Neural cell (in vitro differentiated cells): ENCODE measurements around the gene PCLO. TPM values are rescaled to one million over a fixed set of nuclear protein-coding genes. Genes with fewer than 3 reads are reported as not detected.

Source experiments
- H2AFZ ChIP-seq: fragments of 200-600, 300-800 bp; sonication (generic), shearing (Covaris generic); 2 replicates; pipeline ENCODE4 v1.6.0; 2014; ENCODE audit warnings: low read depth, mild to moderate bottlenecking, antibody characterized with exemption, low read length, moderate library complexity
- H3F3A ChIP-seq: fragments of 200-600 bp; shearing (Covaris generic); 2 replicates; pipeline ENCODE4 v1.6.1; 2016; ENCODE audit warnings: mild to moderate bottlenecking, moderate library complexity, mixed read lengths, antibody characterized with exemption, low read length; ENCODE audit not compliant: insufficient read depth, poor library complexity, severe bottlenecking
- H3K27ac ChIP-seq: fragments of 200-600, 300-800 bp; sonication (generic), shearing (Covaris generic); 2 replicates; pipeline ENCODE4 v1.5.1; 2014; ENCODE audit warnings: mild to moderate bottlenecking, low read length, moderate library complexity
- H3K27me3 ChIP-seq: fragments of 300-800, 200-600 bp; sonication (generic), shearing (Covaris generic); 2 replicates; pipeline ENCODE4 v1.6.0; 2014; ENCODE audit warnings: mild to moderate bottlenecking, low read depth, low read length, moderate library complexity; ENCODE audit not compliant: insufficient read depth
- H3K36me3 ChIP-seq: fragments of 300-800, 200-600 bp; sonication (generic), shearing (Covaris generic); 2 replicates; pipeline ENCODE4 v1.5.1; 2014; ENCODE audit warnings: mild to moderate bottlenecking, antibody characterized with exemption, low read length, moderate library complexity; ENCODE audit not compliant: insufficient read depth
- H3K4me2 ChIP-seq: fragments of 300-800, 200-600 bp; sonication (generic), shearing (Covaris generic); 2 replicates; pipeline ENCODE4 v1.6.0; 2014; ENCODE audit warnings: mild to moderate bottlenecking, low read length
- H3K4me3 ChIP-seq: fragments of 300-800, 200-600 bp; sonication (generic), shearing (Covaris generic); 2 replicates; pipeline ENCODE4 v1.5.1; 2014; ENCODE audit warnings: mild to moderate bottlenecking, low read length, moderate library complexity
- H3K79me2 ChIP-seq: fragments of 200-600 bp; shearing (Covaris generic); replicated peaks from 2 replicates; pipeline ENCODE4 v1.6.0; 2014; ENCODE audit warnings: mild to moderate bottlenecking, low read length, moderate library complexity; ENCODE audit not compliant: insufficient read depth
- H3K9ac ChIP-seq: fragments of 300-800, 200-600 bp; sonication (generic), shearing (Covaris generic); 2 replicates; pipeline ENCODE4 v1.6.1; 2016; ENCODE audit warnings: mild to moderate bottlenecking, low read length, mixed read lengths
- H3K9me2 ChIP-seq: fragments of 200-600 bp; shearing (Covaris generic); 2 replicates; pipeline ENCODE4 v1.6.1; 2016; ENCODE audit warnings: mild to moderate bottlenecking, low read length, mixed read lengths; ENCODE audit not compliant: insufficient read depth
- H3K9me3 ChIP-seq: fragments of 200-600, 300-800 bp; sonication (generic), shearing (Covaris generic); 2 replicates; pipeline ENCODE4 v1.6.1; 2016; ENCODE audit warnings: mild to moderate bottlenecking, mixed run types, low read length, moderate library complexity, mixed read lengths
- H4K20me1 ChIP-seq: fragments of 200-600 bp; shearing (Covaris generic); 2 replicates; pipeline ENCODE4 v1.6.1; 2016; ENCODE audit warnings: mild to moderate bottlenecking, mixed run types; ENCODE audit not compliant: insufficient read depth
- EP300 ChIP-seq: fragments of 450-650 bp; conservative IDR thresholded peaks from 2 replicates; pipeline ENCODE4 v1.6.1; 2014; ENCODE audit warnings: antibody characterized with exemption, mild to moderate bottlenecking, moderate library complexity; ENCODE audit not compliant: poor library complexity, severe bottlenecking
- EZH2 ChIP-seq: fragments of 200-600, 300-800 bp; shearing (Covaris generic), sonication (generic); IDR thresholded peaks from 2 replicates; pipeline ENCODE4 v1.6.1; 2014; ENCODE audit warnings: antibody characterized with exemption, low read length, borderline replicate concordance, mild to moderate bottlenecking; ENCODE audit not compliant: insufficient read depth, poor library complexity, severe bottlenecking
- MXI1 ChIP-seq: fragments of 450-650 bp; conservative IDR thresholded peaks from 2 replicates; pipeline ENCODE4 v1.6.1; 2014; ENCODE audit warnings: antibody characterized with exemption, mild to moderate bottlenecking; ENCODE audit not compliant: poor library complexity, severe bottlenecking
- POLR2AphosphoS5 ChIP-seq: IDR thresholded peaks from 2 replicates; pipeline ENCODE4 v1.6.1; 2012
- RAD21 ChIP-seq: fragments of 450-650 bp; conservative IDR thresholded peaks from 2 replicates; pipeline ENCODE4 v1.6.1; 2014; ENCODE audit warnings: antibody characterized with exemption, mild to moderate bottlenecking, moderate library complexity
- SMC3 ChIP-seq: fragments of 450-650 bp; conservative IDR thresholded peaks from 2 replicates; pipeline ENCODE4 v1.6.1; 2014; ENCODE audit warnings: antibody characterized with exemption, mild to moderate bottlenecking, moderate library complexity; ENCODE audit not compliant: poor library complexity
- TAF1 ChIP-seq: IDR thresholded peaks from 2 replicates; pipeline ENCODE4 v1.6.1; 2012; ENCODE audit warnings: low read depth
- polyA plus RNA-seq: library from polyadenylated mRNA; depleted of rRNA; stranded (reverse); fragments of >200 nt; gene quantifications from 2 replicates; pipeline ENCODE4 v1.2.3, GENCODE V29; 2014
- TF ChIP-seq, protein P1 (sequence below): fragments of 450-650 bp; IDR thresholded peaks from 2 replicates; pipeline ENCODE4 v1.5.1; 2014; ENCODE audit warnings: antibody characterized with exemption, mild to moderate bottlenecking, moderate library complexity; ENCODE audit not compliant: poor library complexity, severe bottlenecking
- TF ChIP-seq, protein P2 (sequence below): IDR thresholded peaks from 2 replicates; pipeline ENCODE4 v1.6.1; 2012; ENCODE audit warnings: borderline replicate concordance

Gene PCLO
- polyA plus RNA-seq, 1 donor from 2014 or later: 25.5 TPM

DNA sequence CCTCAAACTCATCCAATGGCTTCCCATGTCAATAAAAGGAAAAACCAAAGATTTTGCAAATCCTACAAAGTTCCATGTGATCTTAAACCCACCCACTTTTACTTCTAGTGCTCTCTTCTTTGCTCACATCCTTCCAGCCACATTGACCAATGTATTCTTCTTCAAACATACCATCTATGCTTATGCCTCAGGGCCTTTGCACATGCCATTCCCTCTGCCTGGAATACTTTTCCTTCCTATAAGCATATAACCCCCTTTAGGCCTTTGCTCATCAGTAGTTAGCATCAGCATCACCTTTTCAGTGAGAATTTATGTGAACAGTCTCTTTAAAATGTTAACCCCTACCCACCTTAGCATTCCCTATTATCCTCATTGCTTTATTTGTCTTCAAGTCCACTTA is 11.0 kb upstream of the PCLO start:
- no peak overlapping the region for H3K4me2 ChIP-seq
- H3K9me2 ChIP-seq: no peaks in the 10 kb centered on the region
- TF ChIP-seq, protein P1, sequence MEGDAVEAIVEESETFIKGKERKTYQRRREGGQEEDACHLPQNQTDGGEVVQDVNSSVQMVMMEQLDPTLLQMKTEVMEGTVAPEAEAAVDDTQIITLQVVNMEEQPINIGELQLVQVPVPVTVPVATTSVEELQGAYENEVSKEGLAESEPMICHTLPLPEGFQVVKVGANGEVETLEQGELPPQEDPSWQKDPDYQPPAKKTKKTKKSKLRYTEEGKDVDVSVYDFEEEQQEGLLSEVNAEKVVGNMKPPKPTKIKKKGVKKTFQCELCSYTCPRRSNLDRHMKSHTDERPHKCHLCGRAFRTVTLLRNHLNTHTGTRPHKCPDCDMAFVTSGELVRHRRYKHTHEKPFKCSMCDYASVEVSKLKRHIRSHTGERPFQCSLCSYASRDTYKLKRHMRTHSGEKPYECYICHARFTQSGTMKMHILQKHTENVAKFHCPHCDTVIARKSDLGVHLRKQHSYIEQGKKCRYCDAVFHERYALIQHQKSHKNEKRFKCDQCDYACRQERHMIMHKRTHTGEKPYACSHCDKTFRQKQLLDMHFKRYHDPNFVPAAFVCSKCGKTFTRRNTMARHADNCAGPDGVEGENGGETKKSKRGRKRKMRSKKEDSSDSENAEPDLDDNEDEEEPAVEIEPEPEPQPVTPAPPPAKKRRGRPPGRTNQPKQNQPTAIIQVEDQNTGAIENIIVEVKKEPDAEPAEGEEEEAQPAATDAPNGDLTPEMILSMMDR: no peak
- no peak for TF ChIP-seq MXI1
- TF ChIP-seq EZH2: no peak
- TF ChIP-seq POLR2AphosphoS5: no peak
- no peak overlapping the region for H3K27ac ChIP-seq
- H4K20me1 ChIP-seq: no peaks in the 10 kb centered on the region
- H3K27me3 ChIP-seq: no peaks in the 10 kb centered on the region
- H3K79me2 ChIP-seq: no peaks in the 10 kb centered on the region
- no peak overlapping the region for H3K4me3 ChIP-seq
- H2AFZ ChIP-seq: no peak overlapping the region
- no peaks in the 10 kb centered on the region for H3K36me3 ChIP-seq
- H3K9ac ChIP-seq: no peak overlapping the region
- no peaks in the 10 kb centered on the region for H3K9me3 ChIP-seq
- no peaks in the 10 kb centered on the region for H3F3A ChIP-seq

DNA sequence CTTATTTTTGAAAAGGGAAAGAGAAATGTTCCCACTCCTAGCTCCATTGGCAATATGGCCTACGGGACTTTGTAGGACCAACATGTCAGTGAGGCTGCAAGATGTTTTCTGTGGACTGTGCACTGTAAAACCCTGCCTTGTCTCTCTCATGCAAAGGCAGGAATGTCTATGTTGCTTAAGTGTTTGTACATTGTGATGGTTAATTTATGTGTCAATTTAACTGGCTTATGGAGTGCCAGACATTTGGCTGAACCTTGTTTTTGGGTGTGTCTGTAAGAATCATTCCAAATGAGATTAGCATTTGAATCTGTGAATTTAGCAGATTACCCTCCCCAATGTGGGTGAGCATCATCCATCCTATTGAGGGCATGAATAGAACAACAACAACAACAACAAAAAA is 4.1 kb upstream of the PCLO start:
- TF ChIP-seq, protein P2, sequence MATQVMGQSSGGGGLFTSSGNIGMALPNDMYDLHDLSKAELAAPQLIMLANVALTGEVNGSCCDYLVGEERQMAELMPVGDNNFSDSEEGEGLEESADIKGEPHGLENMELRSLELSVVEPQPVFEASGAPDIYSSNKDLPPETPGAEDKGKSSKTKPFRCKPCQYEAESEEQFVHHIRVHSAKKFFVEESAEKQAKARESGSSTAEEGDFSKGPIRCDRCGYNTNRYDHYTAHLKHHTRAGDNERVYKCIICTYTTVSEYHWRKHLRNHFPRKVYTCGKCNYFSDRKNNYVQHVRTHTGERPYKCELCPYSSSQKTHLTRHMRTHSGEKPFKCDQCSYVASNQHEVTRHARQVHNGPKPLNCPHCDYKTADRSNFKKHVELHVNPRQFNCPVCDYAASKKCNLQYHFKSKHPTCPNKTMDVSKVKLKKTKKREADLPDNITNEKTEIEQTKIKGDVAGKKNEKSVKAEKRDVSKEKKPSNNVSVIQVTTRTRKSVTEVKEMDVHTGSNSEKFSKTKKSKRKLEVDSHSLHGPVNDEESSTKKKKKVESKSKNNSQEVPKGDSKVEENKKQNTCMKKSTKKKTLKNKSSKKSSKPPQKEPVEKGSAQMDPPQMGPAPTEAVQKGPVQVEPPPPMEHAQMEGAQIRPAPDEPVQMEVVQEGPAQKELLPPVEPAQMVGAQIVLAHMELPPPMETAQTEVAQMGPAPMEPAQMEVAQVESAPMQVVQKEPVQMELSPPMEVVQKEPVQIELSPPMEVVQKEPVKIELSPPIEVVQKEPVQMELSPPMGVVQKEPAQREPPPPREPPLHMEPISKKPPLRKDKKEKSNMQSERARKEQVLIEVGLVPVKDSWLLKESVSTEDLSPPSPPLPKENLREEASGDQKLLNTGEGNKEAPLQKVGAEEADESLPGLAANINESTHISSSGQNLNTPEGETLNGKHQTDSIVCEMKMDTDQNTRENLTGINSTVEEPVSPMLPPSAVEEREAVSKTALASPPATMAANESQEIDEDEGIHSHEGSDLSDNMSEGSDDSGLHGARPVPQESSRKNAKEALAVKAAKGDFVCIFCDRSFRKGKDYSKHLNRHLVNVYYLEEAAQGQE: no peak
- TF ChIP-seq SMC3: no peak
- TF ChIP-seq EP300: no peak
- TF ChIP-seq MXI1: no peak
- no peak for TF ChIP-seq RAD21
- H3F3A ChIP-seq: no peaks in the 10 kb centered on the region
- no peak overlapping the region for H3K4me3 ChIP-seq
- no peaks in the 10 kb centered on the region for H3K36me3 ChIP-seq
- H3K79me2 ChIP-seq: no peaks in the 10 kb centered on the region
- H3K9ac ChIP-seq: no peak overlapping the region
- H4K20me1 ChIP-seq: no peaks in the 10 kb centered on the region
- no peaks in the 10 kb centered on the region for H3K9me2 ChIP-seq
- H2AFZ ChIP-seq: no peak overlapping the region
- H3K27ac ChIP-seq: no peak overlapping the region
- no peak overlapping the region for H3K4me2 ChIP-seq
- no peaks in the 10 kb centered on the region for H3K9me3 ChIP-seq
- no peaks in the 10 kb centered on the region for H3K27me3 ChIP-seq

DNA sequence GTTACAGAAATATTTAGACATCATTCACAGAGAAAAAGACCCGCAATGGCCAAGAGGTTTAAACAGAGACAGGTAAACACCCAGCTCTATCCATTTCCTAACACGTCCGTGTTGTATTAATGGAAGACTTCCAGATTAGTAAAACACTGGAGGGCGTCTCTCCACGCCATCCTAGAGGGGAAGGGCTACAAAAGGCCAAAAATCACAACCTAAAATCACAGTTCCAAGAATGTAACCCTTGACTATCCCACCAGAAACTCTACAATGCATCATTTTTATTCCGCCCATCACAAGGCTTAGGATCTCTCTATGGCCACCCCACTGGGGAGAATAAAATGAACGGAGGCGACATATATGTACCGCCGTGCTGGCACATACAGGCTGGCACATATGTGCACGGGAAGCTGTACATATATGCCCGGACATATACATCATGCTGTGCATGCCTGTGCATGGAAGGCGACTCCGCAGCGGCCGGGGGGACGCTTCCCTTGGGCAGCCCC is 734 bp downstream of the PCLO start:
- Histone ChIP-seq H3K79me2 (peaks cover 36% of the 10 kb centered on the region), H2AFZ (peak overlapping the region; percentile 73), H3K4me2 (peak overlapping the region; percentile 77), H3K9me2 (no peaks in the 10 kb centered on the region), H3K9me3 (no peaks in the 10 kb centered on the region), H3K27me3 (no peaks in the 10 kb centered on the region), H3K27ac (peak overlapping the region; percentile 97), H3K36me3 (no peaks in the 10 kb centered on the region), H3K9ac (peak overlapping the region; percentile 97), H3K4me3 (peak overlapping the region; percentile 92), H4K20me1 (no peaks in the 10 kb centered on the region), H3F3A (no peaks in the 10 kb centered on the region)
- no peak for TF ChIP-seq TAF1
- TF ChIP-seq, protein P2: no peak
- TF ChIP-seq SMC3: peak; percentile 48
- TF ChIP-seq, protein P1: peak; percentile 15
- TF ChIP-seq RAD21: peak; percentile 20
- no peak for TF ChIP-seq EZH2
- TF ChIP-seq MXI1: no peak
- no peak for TF ChIP-seq EP300
